ENCODE measurements around the gene GRN.
"Not testable (repeated sequence)": the region's sequence is repeated elsewhere in the genome, so short reads cannot be mapped to it uniquely, and the experiment has no call there.

GRN gene

GRCh38 chr17:44362459-44362948 lies 17.4 kb downstream of the GRN start:
- DNase-seq, result no peak

GRCh38 chr17:44362949-44363612 lies 18.0 kb downstream of the GRN start:
- no peak for DNase-seq

GRCh38 chr17:44363613-44364159 lies 18.6 kb downstream of the GRN start, which contains the start of gene FAM171A2:
TSS of gene FAM171A2 (minus strand) at chr17:44363853. CDS start at chr17:44363714, 139 bp downstream.
- DNase-seq, result no peak

- DNase-seq, result not testable (repeated sequence)
Observed at GRCh38 chr17:44365051-44365450, 19.9 kb downstream of the GRN start.

GRCh38 chr17:44367231-44367979 lies 22.3 kb downstream of the GRN start:
- no peak for DNase-seq

- DNase-seq, result not testable (repeated sequence)
Observed at GRCh38 chr17:44368391-44369243, 23.5 kb downstream of the GRN start.

GRCh38 chr17:44369414-44370023 lies 24.4 kb downstream of the GRN start:
- DNase-seq, result not testable (repeated sequence)

GRCh38 chr17:44372036-44372435 lies 26.9 kb downstream of the GRN start:
- no peak for DNase-seq

GRCh38 chr17:44374306-44375195 lies 29.4 kb downstream of the GRN start:
- DNase-seq, result no peak

- DNase-seq, result no peak
Observed at GRCh38 chr17:44375196-44376017, 30.3 kb downstream of the GRN start.

GRCh38 chr17:44376124-44376523 lies 31.0 kb downstream of the GRN start:
- no peak for DNase-seq

GRCh38 chr17:44376779-44377178 lies 31.7 kb downstream of the GRN start:
- no peak for DNase-seq

GRCh38 chr17:44378171-44378705 lies 33.1 kb downstream of the GRN start:
- DNase-seq, result no peak

- DNase-seq, result no peak
Observed at GRCh38 chr17:44379887-44380286, 34.8 kb downstream of the GRN start.

- no peak for DNase-seq
Observed at GRCh38 chr17:44380767-44381166, 35.7 kb downstream of the GRN start.

- DNase-seq, result no peak
Observed at GRCh38 chr17:44381810-44382305, 36.8 kb downstream of the GRN start.

GRCh38 chr17:44382917-44383316 lies 37.8 kb downstream of the GRN start:
- DNase-seq, result no peak

- no peak for DNase-seq
Observed at GRCh38 chr17:44383363-44383762, 38.3 kb downstream of the GRN start.

GRCh38 chr17:44383861-44384260 lies 38.8 kb downstream of the GRN start:
- no peak for DNase-seq

GRCh38 chr17:44384281-44384822 lies 39.2 kb downstream of the GRN start:
- DNase-seq, result no peak
